Measurements from ENCODE around the gene BEND7. TPM values are rescaled to one million over a fixed set of nuclear protein-coding genes. Genes with fewer than 3 reads are reported as not detected.

Gene BEND7
- total and polyA plus RNA-seq, 2 of the 8 experiments (the other 6 are each of a cell fraction or from before 2014, with no cell fraction given): 1.9 to 8.2 TPM

- H3K27me3 ChIP-seq (replicated peaks in 1 of 4; ENCODE audit: control insufficient read depth in 3 of 4, extremely low read depth in 1 of 4, insufficient read depth in 3 of 4, low read length in 3 of 4): no peaks in the 10 kb centered on the region
- H4K5ac ChIP-seq (ENCODE audit: insufficient read length, low read depth, low read length): no peak overlapping the region
- no peak overlapping the region for H2BK20ac ChIP-seq (ENCODE audit: low read length)
- FAIRE-seq: no peak
- no peak overlapping the region for H3K9ac ChIP-seq (replicated peaks in 1 of 4; ENCODE audit: extremely low read depth in 1 of 4, low read depth in 3 of 4, low read length in 3 of 4)
- 83% methylated on average over 5 of the region's 5 CpGs; no CpG with 5 or more reads in 1 of the 2 experiments for WGBS, 2 experiments (ENCODE audit: extremely low coverage in 1 of 2, insufficient coverage in 1 of 2, insufficient read length in 1 of 2, insufficient replicate concordance in 2 of 2, low coverage in 1 of 2, low lambda C conversion rate in 2 of 2, missing lambda C conversion rate in 1 of 2)
- no peak overlapping the region for H2BK5ac ChIP-seq (ENCODE audit: low read depth, low read length)
- H2BK120ac ChIP-seq (replicated peaks; ENCODE audit: low read depth, low read length): no peak overlapping the region
- no peak overlapping the region for H3K4me3 ChIP-seq (ENCODE audit: extremely low read depth in 1 of 4, insufficient read depth in 2 of 4, low read depth in 3 of 4, low read length in 4 of 4)
- H4K20me1 ChIP-seq (replicated peaks in 1 of 2; ENCODE audit: control insufficient read depth in 1 of 2, insufficient read depth in 2 of 2, low read length in 2 of 2): no peaks in the 10 kb centered on the region
- no peak overlapping the region for H4K8ac ChIP-seq (ENCODE audit: extremely low read depth, insufficient read depth, low read length)
- H3K23ac ChIP-seq (ENCODE audit: insufficient read length): no peak overlapping the region
- no peaks in the 10 kb centered on the region for H3K79me1 ChIP-seq (ENCODE audit: low read depth, low read length)
- no peaks in the 10 kb centered on the region for H3K4me1 ChIP-seq (replicated peaks in 1 of 4; ENCODE audit: control insufficient read depth in 3 of 4, insufficient read depth in 4 of 4, low read length in 3 of 4)
- no peak for DNase-seq (ENCODE audit: low read depth in 1 of 2, low spot score in 2 of 2)
- H4K91ac ChIP-seq (replicated peaks; ENCODE audit: insufficient read length, low read length): no peak overlapping the region
- no peak overlapping the region for H2AK5ac ChIP-seq (ENCODE audit: low read depth, low read length)
- no peak overlapping the region for H3K18ac ChIP-seq (ENCODE audit: extremely low read depth, low read length)
- H2BK15ac ChIP-seq (ENCODE audit: low read length): no peak overlapping the region
- TF ChIP-seq RAD21 (IDR thresholded peaks at IDR 0.05 in 1 of 2, conservative IDR thresholded peaks at IDR 0.05 in 1 of 2; ENCODE audit: low read depth in 2 of 2, low read length in 2 of 2): no peak
- TF ChIP-seq SP4 (IDR thresholded peaks at IDR 0.05; ENCODE audit: low read length): no peak
- TF ChIP-seq NRF1 (IDR thresholded peaks at IDR 0.05; ENCODE audit: low read depth, low read length): no peak
- TF ChIP-seq CBX5 (IDR thresholded peaks at IDR 0.05; ENCODE audit: low read depth, low read length): no peak
- no peak for TF ChIP-seq RFX5 (IDR thresholded peaks at IDR 0.05; ENCODE audit: borderline replicate concordance, low read depth, low read length)
- no peak for TF ChIP-seq SP1 (IDR thresholded peaks at IDR 0.05; ENCODE audit: low read depth, low read length)
- no peak for TF ChIP-seq TCF12 (IDR thresholded peaks at IDR 0.05; ENCODE audit: low read depth, low read length)
- TF ChIP-seq KDM1A (IDR thresholded peaks at IDR 0.05; ENCODE audit: borderline replicate concordance, low read length): no peak
- TF ChIP-seq ZNF274 (IDR thresholded peaks at IDR 0.05; ENCODE audit: borderline replicate concordance, extremely low read depth, low read length): no peak
- no peak for TF ChIP-seq MAFK (IDR thresholded peaks at IDR 0.05; ENCODE audit: low read depth, low read length)
- no peak for TF ChIP-seq BCL11A (IDR thresholded peaks at IDR 0.05; ENCODE audit: low read depth in 2 of 2, low read length in 2 of 2)
- no peak for TF ChIP-seq KDM4A (IDR thresholded peaks at IDR 0.05; ENCODE audit: low read depth, low read length, severe bottlenecking)
- no peak for TF ChIP-seq SIRT6 (IDR thresholded peaks at IDR 0.05; ENCODE audit: low read length)
- no peak for TF ChIP-seq SAP30 (IDR thresholded peaks at IDR 0.05; ENCODE audit: insufficient read depth, insufficient replicate concordance, low read length)
- no peak for TF ChIP-seq EGR1 (IDR thresholded peaks at IDR 0.05; ENCODE audit: borderline replicate concordance, low read depth, low read length)
- H3K9me3 ChIP-seq (ENCODE audit: insufficient read depth in 2 of 2, low read depth in 1 of 2, low read length in 1 of 2): no peaks in the 10 kb centered on the region
- POLR2A ChIA-PET (ENCODE audit: partially characterized antibody): no interaction called here
- H2BK12ac ChIP-seq (ENCODE audit: low read depth, low read length): no peak overlapping the region
- no peak overlapping the region for H3K14ac ChIP-seq (ENCODE audit: insufficient read length)
- no peaks in the 10 kb centered on the region for H3K36me3 ChIP-seq (ENCODE audit: control insufficient read depth in 2 of 4, insufficient read depth in 4 of 4, low read length in 3 of 4)
- no peak overlapping the region for H3K4me2 ChIP-seq (ENCODE audit: insufficient read depth in 1 of 2, low read depth in 2 of 2, low read length in 2 of 2)
- no peak overlapping the region for H3K4ac ChIP-seq (replicated peaks; ENCODE audit: insufficient read length, low read depth, low read length)
- no peak overlapping the region for H2AFZ ChIP-seq (ENCODE audit: low read length)
- no peak overlapping the region for H3K27ac ChIP-seq (ENCODE audit: low read depth, low read length)
- H3K23me2 ChIP-seq (ENCODE audit: low read depth, low read length): no peaks in the 10 kb centered on the region
- no peak overlapping the region for H3K56ac ChIP-seq (replicated peaks; ENCODE audit: insufficient read length, low read depth, low read length)
- no peaks in the 10 kb centered on the region for H3K79me2 ChIP-seq (ENCODE audit: control insufficient read depth in 1 of 2, insufficient read depth in 2 of 2, low read length in 2 of 2)
- CTCF ChIA-PET (ENCODE audit: partially characterized antibody): interaction anchor here (1.0 to 1.5 kb wide), 6 partner anchors 23 to 161 kb away, joined by 3 to 7 read pairs (median 4); no protein-coding TSS in a partner anchor
Observed at GRCh38 chr10:13511409-13511808, 17.4 kb downstream of the BEND7 start.
